SK-N-SH (cell line): ENCODE results near the gene SLIT1. TPM values are rescaled to one million over a fixed set of nuclear protein-coding genes. Genes with fewer than 3 reads are reported as not detected.

Source experiments
- CTCF ChIA-PET: fragments of 300-600, 350-600 bp; formaldehyde crosslinking; extraction: SDS; loops from one replicate; lab custom pipeline; 2021; lab: Yijun Ruan, JAX
- POLR2A ChIA-PET: fragments of 350-600 bp; sonication (Branson Sonifier 250); formaldehyde crosslinking; extraction: SDS; loops from one replicate; lab custom pipeline; 2020; ENCODE audit warnings: antibody characterized with exemption, inconsistent platforms; lab: Yijun Ruan, JAX
- DNase-seq: peaks from one replicate; pipeline ENCODE4 v3.0.0; 2012
- H2AFZ ChIP-seq: fragments of 200-600 bp; sonication (generic); 2 replicates; pipeline ENCODE4 v1.8.1; 2016; ENCODE audit warnings: antibody characterized with exemption, mild to moderate bottlenecking, low read depth
- H3F3A ChIP-seq: fragments of 200-600 bp; sonication (generic); replicated peaks from 2 replicates; pipeline ENCODE3; 2016; ENCODE audit warnings: antibody characterized with exemption, mild to moderate bottlenecking; ENCODE audit not compliant: insufficient read depth
- H3K27ac ChIP-seq, 2 experiments: fragments of 200-500 bp in 1 of 2; fragments of 200-600 bp in 1 of 2; sonication (Bioruptor generic) in 1 of 2; sonication (generic), shearing (Covaris generic) in 1 of 2; 2 replicates each; pipeline versions ENCODE4 v1.5.1 to v1.6.1; 2014 to 2016; ENCODE audit warnings: low read depth in 2 of 2, inconsistent platforms in 1 of 2, low read length in 1 of 2, mild to moderate bottlenecking in 1 of 2, mixed read lengths in 1 of 2
- H3K27me3 ChIP-seq: fragments of 200-600 bp; sonication (generic), shearing (Covaris generic); 2 replicates; pipeline ENCODE4 v1.6.1; 2016; ENCODE audit warnings: mixed run types; ENCODE audit not compliant: insufficient read depth
- H3K36me3 ChIP-seq, 2 experiments: fragments of 200-500 bp in 1 of 2; fragments of 200-600 bp in 1 of 2; sonication (Bioruptor generic) in 1 of 2; sonication (generic) in 1 of 2; replicated peaks in 1 of 2; 2 replicates each; pipeline versions ENCODE3 to v1.5.1; 2014 to 2016; ENCODE audit warnings: low read length in 1 of 2, mild to moderate bottlenecking in 1 of 2; ENCODE audit not compliant: insufficient read depth in 2 of 2, control insufficient read depth in 1 of 2
- H3K4me1 ChIP-seq, 2 experiments: fragments of 200-500 bp in 1 of 2; fragments of 200-600 bp in 1 of 2; sonication (Bioruptor generic) in 1 of 2; sonication (generic), shearing (Covaris generic) in 1 of 2; 2 replicates each; pipeline versions ENCODE4 v1.5.1 to v1.6.1; 2014 to 2016; ENCODE audit warnings: low read depth in 1 of 2, low read length in 1 of 2, mixed run types in 1 of 2; ENCODE audit not compliant: insufficient read depth in 2 of 2, control insufficient read depth in 1 of 2
- H3K4me2 ChIP-seq: fragments of 200-600 bp; sonication (generic), shearing (Covaris generic); 2 replicates; pipeline ENCODE4 v1.6.1; 2017; ENCODE audit warnings: mixed run types
- H3K4me3 ChIP-seq, 2 experiments: fragments of 200-500 bp in 1 of 2; fragments of 200-600 bp in 1 of 2; sonication (Bioruptor generic) in 1 of 2; sonication (generic), shearing (Covaris generic) in 1 of 2; 2 replicates each; pipeline versions ENCODE4 v1.5.1 to v1.8.1; 2014 to 2016; ENCODE audit warnings: low read depth in 2 of 2, inconsistent platforms in 1 of 2, low read length in 1 of 2, mild to moderate bottlenecking in 1 of 2, mixed read lengths in 1 of 2, moderate library complexity in 1 of 2
- H3K79me2 ChIP-seq: fragments of 200-600 bp; sonication (generic); 2 replicates; pipeline ENCODE4 v1.8.1; 2017; ENCODE audit warnings: mild to moderate bottlenecking; ENCODE audit not compliant: insufficient read depth
- H3K9ac ChIP-seq: fragments of 200-600 bp; sonication (generic); 2 replicates; pipeline ENCODE4 v1.6.1; 2017; ENCODE audit warnings: mixed run types
- H3K9me2 ChIP-seq: fragments of 200-600 bp; sonication (generic); 2 replicates; pipeline ENCODE4 v1.6.1; 2017; ENCODE audit warnings: mixed run types
- H3K9me3 ChIP-seq: fragments of 200-600 bp; sonication (generic); 2 replicates; pipeline ENCODE4 v1.6.1; 2017; ENCODE audit warnings: mixed run types, mild to moderate bottlenecking, moderate library complexity
- H4K20me1 ChIP-seq: fragments of 200-600 bp; sonication (generic); 2 replicates; pipeline ENCODE4 v1.6.1; 2017; ENCODE audit warnings: mild to moderate bottlenecking, mixed run types; ENCODE audit not compliant: insufficient read depth
- CHD2 ChIP-seq: fragments of 150-350 bp; IDR thresholded peaks from 2 replicates; pipeline ENCODE4 v1.6.1; 2018; ENCODE audit warnings: low read length; ENCODE audit not compliant: partially characterized antibody
- FOXJ3 ChIP-seq: sonication (generic); formaldehyde crosslinking; IDR thresholded peaks from 2 replicates; pipeline ENCODE4 v1.5.1; 2020; ENCODE audit warnings: mild to moderate bottlenecking, missing genetic modification reagents
- FOXM1 ChIP-seq: IDR thresholded peaks from 2 replicates; pipeline ENCODE4 v1.4.0; 2012; ENCODE audit warnings: low read depth, mild to moderate bottlenecking
- GATA2 ChIP-seq: sonication (generic); formaldehyde crosslinking; IDR thresholded peaks from 2 replicates; pipeline ENCODE4 v1.5.0; 2020; ENCODE audit warnings: mild to moderate bottlenecking, missing genetic modification reagents
- IRF3 ChIP-seq: fragments of 150-350 bp; IDR thresholded peaks from 2 replicates; pipeline ENCODE4 v1.6.1; 2016; ENCODE audit warnings: mild to moderate bottlenecking, low read depth, low read length
- JUND ChIP-seq: IDR thresholded peaks from 2 replicates; pipeline ENCODE4 v1.4.0; 2012
- MXI1 ChIP-seq: IDR thresholded peaks from 2 replicates; pipeline ENCODE4 v1.6.1; 2012; ENCODE audit warnings: mild to moderate bottlenecking, low read depth, low read length, improper control_type of control experiment
- PBX3 ChIP-seq: IDR thresholded peaks from 2 replicates; pipeline ENCODE4; 2012
- POLR2AphosphoS5 ChIP-seq: IDR thresholded peaks from 2 replicates; pipeline ENCODE4 v1.6.1; 2012; ENCODE audit warnings: low read depth, low read length
- SMC3 ChIP-seq: IDR thresholded peaks from 2 replicates; pipeline ENCODE4 v1.6.1; 2012; ENCODE audit warnings: low read depth, low read length, improper control_type of control experiment
- TEAD4 ChIP-seq: IDR thresholded peaks from 2 replicates; pipeline ENCODE4 v1.4.0; 2012; ENCODE audit warnings: mild to moderate bottlenecking, borderline replicate concordance; ENCODE audit not compliant: insufficient read depth
- ZBTB33 ChIP-seq: IDR thresholded peaks from 2 replicates; pipeline ENCODE4 v1.4.0; 2012; ENCODE audit warnings: low read depth, borderline replicate concordance
- WGBS: methylation state at CpG from one replicate; pipeline ENCODE4 v1.1.6; 2017; ENCODE audit warnings: low lambda C conversion rate; 5-methylcytosine and 5-hydroxymethylcytosine counted together
- polyA plus RNA-seq, 3 experiments: library from polyadenylated mRNA; depleted of rRNA; stranded (reverse); fragments of >200 nt; gene quantifications; 2 replicates each; pipeline ENCODE4 v1.2.3, GENCODE V29; 2012
- TF ChIP-seq, protein P1 (sequence below): IDR thresholded peaks from 2 replicates; pipeline ENCODE4 v1.4.0; 2012; ENCODE audit warnings: low read depth, borderline replicate concordance
- TF ChIP-seq, protein P2 (sequence below): fragments of 200-600 bp; sonication (generic); IDR thresholded peaks from 2 replicates; pipeline ENCODE4 v1.6.1; 2017; ENCODE audit warnings: antibody characterized with exemption, mild to moderate bottlenecking, moderate library complexity

The SLIT1 gene
- polyA plus RNA-seq, 1 of the 3 experiments (the other 2 are of a cell fraction): 0.05 TPM

DNA sequence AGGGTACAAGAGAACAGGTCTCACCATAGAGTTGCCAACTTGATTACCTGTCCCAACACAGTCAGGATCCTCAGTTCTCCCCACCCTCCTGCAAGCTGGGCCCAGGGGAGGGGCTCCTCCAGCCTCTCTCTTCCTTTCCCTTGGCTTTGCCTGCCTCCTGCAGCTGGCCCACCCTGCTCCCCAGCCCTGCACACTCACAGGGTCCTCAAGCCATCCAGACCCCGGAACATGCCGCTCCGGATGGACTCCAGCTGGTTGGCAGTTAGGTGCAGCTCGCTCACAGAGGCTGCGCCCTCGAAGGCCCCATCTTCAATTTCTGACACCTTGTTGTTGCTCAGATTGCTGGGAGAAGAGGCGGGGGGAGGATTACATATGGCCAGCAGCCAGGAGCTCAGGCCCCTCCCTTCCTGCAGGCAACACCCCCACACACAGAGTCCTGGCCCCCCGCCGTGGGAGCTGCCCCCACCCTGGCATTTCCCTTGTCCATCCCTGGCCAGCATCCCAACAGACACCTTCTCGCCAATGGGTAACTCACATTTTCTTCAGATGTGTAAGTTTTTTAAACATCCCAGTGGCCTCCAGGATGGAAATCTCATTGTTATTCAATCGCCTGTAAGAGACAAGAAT, 139.2 kb downstream of the SLIT1 start:
- WGBS: 64% methylated on average over 9 of the region's 11 CpGs
- no peak overlapping the region for H3K27ac ChIP-seq
- ChIA-PET CTCF (interaction anchor here (0.9 to 2.5 kb wide), 8 partner anchors 10 to 179 kb away, joined by 3 to 12 read pairs (median 5); no protein-coding TSS in a partner anchor), POLR2A (no interaction called here)
- no peaks in the 10 kb centered on the region for H3F3A ChIP-seq
- no peaks in the 10 kb centered on the region for H3K79me2 ChIP-seq
- H4K20me1 ChIP-seq: no peaks in the 10 kb centered on the region
- TF ChIP-seq, protein P1, sequence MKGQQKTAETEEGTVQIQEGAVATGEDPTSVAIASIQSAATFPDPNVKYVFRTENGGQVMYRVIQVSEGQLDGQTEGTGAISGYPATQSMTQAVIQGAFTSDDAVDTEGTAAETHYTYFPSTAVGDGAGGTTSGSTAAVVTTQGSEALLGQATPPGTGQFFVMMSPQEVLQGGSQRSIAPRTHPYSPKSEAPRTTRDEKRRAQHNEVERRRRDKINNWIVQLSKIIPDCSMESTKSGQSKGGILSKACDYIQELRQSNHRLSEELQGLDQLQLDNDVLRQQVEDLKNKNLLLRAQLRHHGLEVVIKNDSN: no peak
- TF ChIP-seq SMC3 (no peak), FOXJ3 (CRISPR knock-in tag) (no peak)
- TF ChIP-seq, protein P2, sequence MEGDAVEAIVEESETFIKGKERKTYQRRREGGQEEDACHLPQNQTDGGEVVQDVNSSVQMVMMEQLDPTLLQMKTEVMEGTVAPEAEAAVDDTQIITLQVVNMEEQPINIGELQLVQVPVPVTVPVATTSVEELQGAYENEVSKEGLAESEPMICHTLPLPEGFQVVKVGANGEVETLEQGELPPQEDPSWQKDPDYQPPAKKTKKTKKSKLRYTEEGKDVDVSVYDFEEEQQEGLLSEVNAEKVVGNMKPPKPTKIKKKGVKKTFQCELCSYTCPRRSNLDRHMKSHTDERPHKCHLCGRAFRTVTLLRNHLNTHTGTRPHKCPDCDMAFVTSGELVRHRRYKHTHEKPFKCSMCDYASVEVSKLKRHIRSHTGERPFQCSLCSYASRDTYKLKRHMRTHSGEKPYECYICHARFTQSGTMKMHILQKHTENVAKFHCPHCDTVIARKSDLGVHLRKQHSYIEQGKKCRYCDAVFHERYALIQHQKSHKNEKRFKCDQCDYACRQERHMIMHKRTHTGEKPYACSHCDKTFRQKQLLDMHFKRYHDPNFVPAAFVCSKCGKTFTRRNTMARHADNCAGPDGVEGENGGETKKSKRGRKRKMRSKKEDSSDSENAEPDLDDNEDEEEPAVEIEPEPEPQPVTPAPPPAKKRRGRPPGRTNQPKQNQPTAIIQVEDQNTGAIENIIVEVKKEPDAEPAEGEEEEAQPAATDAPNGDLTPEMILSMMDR: no peak
- no peaks in the 10 kb centered on the region for H3K36me3 ChIP-seq
- H3K9me3 ChIP-seq: no peaks in the 10 kb centered on the region
- no peak overlapping the region for H3K4me3 ChIP-seq
- H3K27me3 ChIP-seq: no peaks in the 10 kb centered on the region; the same call in 1 of the 2 replicates
- H3K4me2 ChIP-seq: no peak overlapping the region
- H3K4me1 ChIP-seq: peaks cover 0 to 7% of the 10 kb centered on the region in 2 experiments; a peak in 1 of 4 replicates
- H3K9me2 ChIP-seq: no peaks in the 10 kb centered on the region
- H3K9ac ChIP-seq: no peak overlapping the region
- no peak for DNase-seq
- no peak overlapping the region for H2AFZ ChIP-seq

DNA sequence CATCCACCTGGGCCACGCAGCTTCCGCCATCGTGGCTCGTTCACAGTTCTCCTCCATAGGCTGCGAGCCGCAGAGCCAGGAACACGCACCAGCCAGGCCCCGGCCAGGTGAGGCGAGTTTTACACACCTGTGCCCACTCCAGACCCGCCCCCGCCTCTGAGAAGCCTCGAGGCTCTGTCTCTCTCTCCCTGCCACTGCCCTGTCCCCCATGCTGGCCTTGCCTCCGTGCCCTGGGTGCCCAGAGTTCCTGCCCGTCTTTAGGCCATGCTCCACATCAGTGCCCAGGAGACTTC, 142.2 kb downstream of the SLIT1 start:
- TF ChIP-seq MXI1 (no peak), SMC3 (no peak), FOXJ3 (CRISPR knock-in tag) (no peak), PBX3 (no peak), IRF3 (no peak), TEAD4 (no peak), FOXM1 (no peak), ZBTB33 (no peak), POLR2AphosphoS5 (no peak), JUND (no peak), CHD2 (no peak), GATA2 (CRISPR knock-in tag) (no peak)
- TF ChIP-seq, protein P1: no peak
- no peak overlapping the region for H3K4me2 ChIP-seq
- no peaks in the 10 kb centered on the region for H3K9me3 ChIP-seq
- H3K9me2 ChIP-seq: no peaks in the 10 kb centered on the region
- no peak for DNase-seq
- ChIA-PET POLR2A (no interaction called here), CTCF (interaction anchor here (0.7 to 1.0 kb wide), 2 partner anchors 25 to 29 kb away, joined by 3 to 4 read pairs; no protein-coding TSS in a partner anchor)
- no peak overlapping the region for H2AFZ ChIP-seq
- H4K20me1 ChIP-seq: no peaks in the 10 kb centered on the region
- no peak overlapping the region for H3K4me3 ChIP-seq
- peaks cover 0 to 3% of the 10 kb centered on the region in 2 experiments; a peak in 1 of 4 replicates for H3K4me1 ChIP-seq
- H3F3A ChIP-seq: no peaks in the 10 kb centered on the region
- H3K36me3 ChIP-seq: no peaks in the 10 kb centered on the region
- H3K79me2 ChIP-seq: no peaks in the 10 kb centered on the region
- no peak overlapping the region for H3K27ac ChIP-seq
- H3K27me3 ChIP-seq: no peaks in the 10 kb centered on the region
- H3K9ac ChIP-seq: no peak overlapping the region
- 69% methylated on average over 9 of the region's 14 CpGs for whole genome bisulfite sequencing
